NCI-H446 treated with DMSO at 0.1 percent for 48 hours (cell line): ENCODE measurements around the gene NCK1.

Experiments used
- DNase-seq: peaks from one replicate; lab custom pipeline; 2025; lab: John Stamatoyannopoulos, UW

NCK1 gene

GRCh38 chr3:136908297-136908696, 46.3 kb downstream of the NCK1 start:
- no peak for DNase-seq

GRCh38 chr3:136909187-136909586, 47.2 kb downstream of the NCK1 start:
- DNase-seq, result no peak

GRCh38 chr3:136910697-136911096, 48.7 kb downstream of the NCK1 start:
- DNase-seq, result no peak

GRCh38 chr3:136913168-136913567, 51.2 kb downstream of the NCK1 start:
- DNase-seq, result no peak

GRCh38 chr3:136914739-136915138, 52.7 kb downstream of the NCK1 start:
- DNase-seq, result no peak

- DNase-seq, result no peak
Observed at GRCh38 chr3:136916223-136916622, 54.2 kb downstream of the NCK1 start.

- DNase-seq, result no peak
Observed at GRCh38 chr3:136919799-136920580, 58.0 kb downstream of the NCK1 start.

- no peak for DNase-seq
Observed at GRCh38 chr3:136920904-136921611, 59.0 kb downstream of the NCK1 start.

GRCh38 chr3:136925425-136926190, 63.6 kb downstream of the NCK1 start:
- no peak for DNase-seq

GRCh38 chr3:136928240-136928639, 66.2 kb downstream of the NCK1 start:
- DNase-seq, result no peak

- DNase-seq, result no peak
Observed at GRCh38 chr3:136929977-136930670, 68.1 kb downstream of the NCK1 start.

- DNase-seq, result no peak
Observed at GRCh38 chr3:136931606-136932005, 69.6 kb downstream of the NCK1 start.

- no peak for DNase-seq
Observed at GRCh38 chr3:136932523-136932922, 70.5 kb downstream of the NCK1 start.

- no peak for DNase-seq
Observed at GRCh38 chr3:136932978-136933772, 71.2 kb downstream of the NCK1 start.

GRCh38 chr3:136937175-136937574, 75.2 kb downstream of the NCK1 start:
- no peak for DNase-seq

GRCh38 chr3:136937851-136938250, 75.8 kb downstream of the NCK1 start:
- no peak for DNase-seq

- DNase-seq, result no peak
Observed at GRCh38 chr3:136938334-136938733, 76.3 kb downstream of the NCK1 start.

- no peak for DNase-seq
Observed at GRCh38 chr3:136939489-136939888, 77.5 kb downstream of the NCK1 start.

- DNase-seq, result no peak
Observed at GRCh38 chr3:136942803-136943202, 80.8 kb downstream of the NCK1 start.

- DNase-seq, result no peak
Observed at GRCh38 chr3:136943436-136943835, 81.4 kb downstream of the NCK1 start.

- DNase-seq, result no peak
Observed at GRCh38 chr3:136946978-136947377, 85.0 kb downstream of the NCK1 start.
